ENCODE results near the gene CALB2. TPM values are rescaled to one million over a fixed set of nuclear protein-coding genes. Genes with fewer than 3 reads are reported as not detected.

Gene CALB2
- total and polyA plus RNA-seq, 2 donors from 2014 or later, result 1.4 TPM; not detected in 1

GRCh38 chr16:71352963-71353460, 5.5 kb upstream of the CALB2 start:
- no peaks in the 10 kb centered on the region for H3K36me3 ChIP-seq (ENCODE audit: control insufficient read depth in 2 of 3, insufficient read depth in 3 of 3, low read length in 3 of 3)
- H3K27ac ChIP-seq (ENCODE audit: low read depth in 2 of 2, low read length in 2 of 2), result no peak overlapping the region
- no peaks in the 10 kb centered on the region for H3K9me3 ChIP-seq (ENCODE audit: control insufficient read depth in 2 of 3, insufficient read depth in 1 of 3, low read length in 3 of 3)
- no peak overlapping the region for H3K9ac ChIP-seq (ENCODE audit: low read length in 3 of 3)
- H3K4me1 ChIP-seq (ENCODE audit: control insufficient read depth in 2 of 3, insufficient read depth in 2 of 3, low read depth in 1 of 3, low read length in 3 of 3), result no peaks in the 10 kb centered on the region
- no peak overlapping the region for H3K4me3 ChIP-seq (ENCODE audit: low read length in 3 of 3)
- TF ChIP-seq, protein P1, sequence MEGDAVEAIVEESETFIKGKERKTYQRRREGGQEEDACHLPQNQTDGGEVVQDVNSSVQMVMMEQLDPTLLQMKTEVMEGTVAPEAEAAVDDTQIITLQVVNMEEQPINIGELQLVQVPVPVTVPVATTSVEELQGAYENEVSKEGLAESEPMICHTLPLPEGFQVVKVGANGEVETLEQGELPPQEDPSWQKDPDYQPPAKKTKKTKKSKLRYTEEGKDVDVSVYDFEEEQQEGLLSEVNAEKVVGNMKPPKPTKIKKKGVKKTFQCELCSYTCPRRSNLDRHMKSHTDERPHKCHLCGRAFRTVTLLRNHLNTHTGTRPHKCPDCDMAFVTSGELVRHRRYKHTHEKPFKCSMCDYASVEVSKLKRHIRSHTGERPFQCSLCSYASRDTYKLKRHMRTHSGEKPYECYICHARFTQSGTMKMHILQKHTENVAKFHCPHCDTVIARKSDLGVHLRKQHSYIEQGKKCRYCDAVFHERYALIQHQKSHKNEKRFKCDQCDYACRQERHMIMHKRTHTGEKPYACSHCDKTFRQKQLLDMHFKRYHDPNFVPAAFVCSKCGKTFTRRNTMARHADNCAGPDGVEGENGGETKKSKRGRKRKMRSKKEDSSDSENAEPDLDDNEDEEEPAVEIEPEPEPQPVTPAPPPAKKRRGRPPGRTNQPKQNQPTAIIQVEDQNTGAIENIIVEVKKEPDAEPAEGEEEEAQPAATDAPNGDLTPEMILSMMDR (IDR thresholded peaks at IDR 0.05; ENCODE audit: borderline replicate concordance, extremely low read depth, insufficient read depth), result no peak
- intact Hi-C loops (cut with DNase I), result no loop called here
- no peak for DNase-seq
- no peaks in the 10 kb centered on the region for H3K27me3 ChIP-seq (ENCODE audit: control insufficient read depth, insufficient read depth, low read length)
- no peak for FAIRE-seq

- no peak overlapping the region for H3K27ac ChIP-seq (ENCODE audit: low read depth in 2 of 2, low read length in 2 of 2)
- H3K27me3 ChIP-seq (ENCODE audit: control insufficient read depth, insufficient read depth, low read length), result no peaks in the 10 kb centered on the region
- no peaks in the 10 kb centered on the region for H3K4me1 ChIP-seq (ENCODE audit: control insufficient read depth in 2 of 3, insufficient read depth in 2 of 3, low read depth in 1 of 3, low read length in 3 of 3)
- DNase-seq, result peak in 1 of 5 donors; percentile 14
- H3K9ac ChIP-seq (ENCODE audit: low read length in 3 of 3), result no peak overlapping the region
- FAIRE-seq, result no peak
- H3K36me3 ChIP-seq (ENCODE audit: control insufficient read depth in 2 of 3, insufficient read depth in 3 of 3, low read length in 3 of 3), result no peaks in the 10 kb centered on the region
- no peak overlapping the region for H3K4me3 ChIP-seq (ENCODE audit: low read length in 3 of 3)
- H3K9me3 ChIP-seq (ENCODE audit: control insufficient read depth in 2 of 3, insufficient read depth in 1 of 3, low read length in 3 of 3), result no peaks in the 10 kb centered on the region
- intact Hi-C loops (cut with DNase I), result no loop called here
- TF ChIP-seq, protein P1 (IDR thresholded peaks at IDR 0.05; ENCODE audit: borderline replicate concordance, extremely low read depth, insufficient read depth), result no peak
Measured at GRCh38 chr16:71353736-71354135, 4.8 kb upstream of the CALB2 start.

DNA sequence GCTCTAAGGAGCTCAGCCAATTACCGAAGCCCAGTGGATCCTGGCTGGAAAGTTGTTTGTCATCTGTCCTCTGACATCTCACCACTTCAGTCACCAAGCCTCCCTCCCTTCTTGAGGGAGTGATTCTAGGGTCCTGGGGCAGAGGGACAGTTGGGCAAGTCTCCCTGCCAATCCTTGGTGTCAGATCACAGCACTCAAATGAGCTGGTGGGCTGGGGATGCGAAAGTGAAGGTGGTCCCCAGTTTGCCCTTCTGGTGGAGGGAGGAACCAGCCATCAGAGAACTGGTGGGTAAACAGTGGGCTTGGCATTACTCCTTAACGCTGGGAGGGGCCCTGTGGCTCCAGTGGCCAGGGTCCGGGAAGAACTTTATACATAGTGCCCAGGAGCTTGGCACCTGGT, 4.4 kb upstream of the CALB2 start:
- Histone ChIP-seq H3K9me3 (ENCODE audit: control insufficient read depth in 2 of 3, insufficient read depth in 1 of 3, low read length in 3 of 3) (no peaks in the 10 kb centered on the region), H3K4me1 (ENCODE audit: control insufficient read depth in 2 of 3, insufficient read depth in 2 of 3, low read depth in 1 of 3, low read length in 3 of 3) (no peaks in the 10 kb centered on the region), H3K27ac (ENCODE audit: low read depth in 2 of 2, low read length in 2 of 2) (no peak overlapping the region), H3K9ac (ENCODE audit: low read length in 3 of 3) (no peak overlapping the region), H3K36me3 (ENCODE audit: control insufficient read depth in 2 of 3, insufficient read depth in 3 of 3, low read length in 3 of 3) (no peaks in the 10 kb centered on the region), H3K4me3 (ENCODE audit: low read length in 3 of 3) (no peak overlapping the region), H3K27me3 (ENCODE audit: control insufficient read depth, insufficient read depth, low read length) (no peaks in the 10 kb centered on the region)
- TF ChIP-seq, protein P1 (IDR thresholded peaks at IDR 0.05; ENCODE audit: borderline replicate concordance, extremely low read depth, insufficient read depth), result no peak
- DNase-seq, result no peak
- FAIRE-seq, result no peak
- intact Hi-C loops (cut with DNase I), result no loop called here

Measured in kidney (tissue), 14 donors.